ENCODE data around the gene RNF31. TPM values are rescaled to one million over a fixed set of nuclear protein-coding genes. Genes with fewer than 3 reads are reported as not detected.

RNF31 gene
- total and polyA plus RNA-seq, 7 experiments from 2014 or later: 40.9 to 151 (median 81.4) TPM

- Mint-ChIP-seq H3K27ac (peak overlapping the region in 8 of 9 donors; percentile 55 to 100 (median 87)), H3K4me3 (peak overlapping the region in 7 of 10 donors; percentile 51 to 95 (median 65)), H3K27me3 (peaks cover 0 to 4% (median 0%) of the 10 kb centered on the region in 5 donors), H3K9me3 (peaks cover 0 to 4% (median 0%) of the 10 kb centered on the region in 11 donors), H3K36me3 (peaks cover 5 to 70% (median 40%) of the 10 kb centered on the region in 5 donors), H3K4me1 (peaks cover 46 to 78% (median 69%) of the 10 kb centered on the region in 7 donors)
- Histone ChIP-seq H3K9me3 (ENCODE audit: control insufficient read depth in 2 of 3, low read length in 3 of 3) (no peaks in the 10 kb centered on the region), H3K27me3 (ENCODE audit: control insufficient read depth in 2 of 2, insufficient read depth in 2 of 2, low read length in 2 of 2) (no peaks in the 10 kb centered on the region), H3K4me3 (ENCODE audit: low read length) (no peak overlapping the region), H3K36me3 (ENCODE audit: control insufficient read depth in 2 of 3, insufficient read depth in 3 of 3, low read length in 3 of 3) (peaks cover 40 to 76% (median 40%) of the 10 kb centered on the region in 3 experiments), H3K4me1 (ENCODE audit: control insufficient read depth in 2 of 2, insufficient read depth in 2 of 2, low read length in 2 of 2) (peaks cover 34 to 45% of the 10 kb centered on the region in 2 donors), H3K27ac (ENCODE audit: low read depth, low read length) (no peak overlapping the region)
- no peak for DNase-seq
- intact Hi-C loops (cut with micrococcal nuclease): no loop called here
- ChIA-PET CTCF (interaction anchor here (0.9 kb wide), 1 partner anchor 21 kb away, joined by 4 read pairs; no protein-coding TSS in a partner anchor), POLR2A (interaction anchor here (0.6 to 1.6 kb wide), 4 partner anchors 12 to 148 kb away, joined by 3 to 4 read pairs (median 3); partner anchors contain the start of gene RNF31)
- no peak for ATAC-seq
These were observed 17.3 kb downstream of the RNF31 start for GRCh38 chr14:24164518-24164991.

GRCh38 chr14:24165785-24166184 lies 18.5 kb downstream of the RNF31 start:
- POLR2A ChIA-PET: interaction anchor here (1.1 kb wide), 1 partner anchor 14 kb away, joined by 3 read pairs; no protein-coding TSS in a partner anchor
- CTCF ChIA-PET: interaction anchor here (0.6 to 0.9 kb wide), 2 partner anchors 20 to 45 kb away, joined by 3 to 4 read pairs; no protein-coding TSS in a partner anchor
- H3K4me3 ChIP-seq (ENCODE audit: low read length): no peak overlapping the region
- H3K27ac ChIP-seq (ENCODE audit: low read depth, low read length): no peak overlapping the region
- Mint-ChIP-seq H3K36me3 (peaks cover 5 to 64% (median 46%) of the 10 kb centered on the region in 5 donors), H3K27me3 (peaks cover 0 to 4% (median 0%) of the 10 kb centered on the region in 5 donors), H3K9me3 (peaks cover 0 to 4% (median 0%) of the 10 kb centered on the region in 11 donors), H3K4me1 (peaks cover 41 to 75% (median 68%) of the 10 kb centered on the region in 7 donors), H3K4me3 (peak overlapping the region in 2 of 10 donors; percentile 18 to 52), H3K27ac (peak overlapping the region in 7 of 9 donors; percentile 20 to 100 (median 62))
- no peak for ATAC-seq
- DNase-seq: no peak
- H3K9me3 ChIP-seq (ENCODE audit: control insufficient read depth in 2 of 3, low read length in 3 of 3): no peaks in the 10 kb centered on the region
- intact Hi-C loops (cut with micrococcal nuclease): no loop called here
- peaks cover 26 to 38% of the 10 kb centered on the region in 2 donors for H3K4me1 ChIP-seq (ENCODE audit: control insufficient read depth in 2 of 2, insufficient read depth in 2 of 2, low read length in 2 of 2)
- H3K36me3 ChIP-seq (ENCODE audit: control insufficient read depth in 2 of 3, insufficient read depth in 3 of 3, low read length in 3 of 3): peaks cover 40 to 69% (median 40%) of the 10 kb centered on the region in 3 experiments
- H3K27me3 ChIP-seq (ENCODE audit: control insufficient read depth in 2 of 2, insufficient read depth in 2 of 2, low read length in 2 of 2): no peaks in the 10 kb centered on the region

DNA sequence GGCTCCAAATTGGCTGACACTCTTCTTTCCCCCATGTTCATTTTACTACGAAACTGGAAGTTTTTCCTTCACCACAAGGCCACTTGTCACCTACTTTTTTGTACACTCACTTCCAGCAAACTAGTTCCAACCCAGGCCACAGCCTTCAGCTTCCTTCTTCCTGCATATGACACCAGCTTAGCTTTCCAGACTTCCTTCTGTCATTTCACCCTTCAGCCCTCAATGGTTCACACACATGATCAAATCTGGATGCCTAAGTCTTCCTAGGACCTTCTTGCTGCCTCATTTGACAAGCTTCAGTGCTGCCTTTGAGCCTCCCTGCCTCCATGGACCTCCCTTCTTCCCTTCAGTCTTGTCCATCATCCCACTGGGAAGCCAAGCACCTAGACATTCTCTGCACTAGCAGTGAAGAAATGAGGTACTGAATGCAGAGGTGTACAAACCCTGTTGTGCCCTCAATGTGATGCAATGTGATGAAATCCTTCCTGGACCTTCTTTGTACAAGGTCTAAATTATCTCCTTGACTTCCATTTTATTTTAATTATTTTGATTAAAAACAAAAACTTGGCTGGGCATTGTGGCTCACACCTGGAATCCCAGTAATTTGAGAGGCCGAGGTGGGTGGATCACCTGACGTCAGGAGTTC lies 20.3 kb downstream of the RNF31 start:
- peaks cover 40 to 70% (median 68%) of the 10 kb centered on the region in 7 donors for H3K4me1 Mint-ChIP-seq
- ATAC-seq: no peak
- peaks cover 24 to 42% of the 10 kb centered on the region in 2 donors for H3K4me1 ChIP-seq (ENCODE audit: control insufficient read depth in 2 of 2, insufficient read depth in 2 of 2, low read length in 2 of 2)
- POLR2A ChIA-PET: interaction anchor here (1.2 kb wide), 1 partner anchor 28 kb away, joined by 3 read pairs; no protein-coding TSS in a partner anchor
- no peaks in the 10 kb centered on the region for H3K27me3 ChIP-seq (ENCODE audit: control insufficient read depth in 2 of 2, insufficient read depth in 2 of 2, low read length in 2 of 2)
- H3K4me3 ChIP-seq (ENCODE audit: low read length): no peak overlapping the region
- H3K27ac ChIP-seq (ENCODE audit: low read depth, low read length): no peak overlapping the region
- peaks cover 40 to 64% (median 40%) of the 10 kb centered on the region in 3 experiments for H3K36me3 ChIP-seq (ENCODE audit: control insufficient read depth in 2 of 3, insufficient read depth in 3 of 3, low read length in 3 of 3)
- no peaks in the 10 kb centered on the region for H3K27me3 Mint-ChIP-seq
- no peak for DNase-seq
- H3K27ac Mint-ChIP-seq: peak overlapping the region in 6 of 9 donors; percentile 3 to 62 (median 50)
- peaks cover 5 to 55% (median 34%) of the 10 kb centered on the region in 5 donors for H3K36me3 Mint-ChIP-seq
- H3K9me3 ChIP-seq (ENCODE audit: control insufficient read depth in 2 of 3, low read length in 3 of 3): no peaks in the 10 kb centered on the region
- H3K4me3 Mint-ChIP-seq: peak overlapping the region in 1 of 10 donors; percentile 23
- no peaks in the 10 kb centered on the region for H3K9me3 Mint-ChIP-seq
- CTCF ChIA-PET: no interaction called here
- intact Hi-C loops (cut with micrococcal nuclease): no loop called here

GRCh38 chr14:24171422-24172260 lies 24.3 kb downstream of the RNF31 start, which contains the start of gene REC8:
TSS of gene REC8 (plus strand) at chr14:24172080. CDS start at chr14:24172553, 473 bp downstream.
- peak; percentile 88 for ATAC-seq
- Mint-ChIP-seq H3K27me3 (no peaks in the 10 kb centered on the region), H3K27ac (peak within 1 kb of the TSS; percentile 48 to 93 (median 80)), H3K36me3 (peaks cover 0 to 38% (median 19%) of the 10 kb centered on the region in 5 donors), H3K9me3 (no peaks in the 10 kb centered on the region), H3K4me1 (peaks cover 12 to 53% (median 43%) of the 10 kb centered on the region in 7 donors), H3K4me3 (peak within 1 kb of the TSS; percentile 80 to 94 (median 88))
- Histone ChIP-seq H3K27ac (ENCODE audit: low read depth, low read length) (peak within 1 kb of the TSS; percentile 40), H3K4me1 (ENCODE audit: control insufficient read depth in 2 of 2, insufficient read depth in 2 of 2, low read length in 2 of 2) (peaks cover 0 to 13% of the 10 kb centered on the region in 2 donors), H3K27me3 (ENCODE audit: control insufficient read depth in 2 of 2, insufficient read depth in 2 of 2, low read length in 2 of 2) (no peaks in the 10 kb centered on the region), H3K9me3 (ENCODE audit: control insufficient read depth in 2 of 3, low read length in 3 of 3) (no peaks in the 10 kb centered on the region), H3K4me3 (ENCODE audit: low read length) (peak within 1 kb of the TSS; percentile 58), H3K36me3 (ENCODE audit: control insufficient read depth in 2 of 3, insufficient read depth in 3 of 3, low read length in 3 of 3) (peaks cover 6 to 32% (median 8%) of the 10 kb centered on the region in 3 experiments)
- ChIA-PET POLR2A (interaction anchor here (0.7 to 2.4 kb wide), 9 partner anchors 10 to 63 kb away, joined by 3 to 11 read pairs (median 5); partner anchors contain the start of genes EMC9, IPO4, IRF9 and TM9SF1), CTCF (interaction anchor here (0.6 to 1.6 kb wide), 2 partner anchors 9 to 63 kb away, joined by 3 to 5 read pairs; no protein-coding TSS in a partner anchor)
- intact Hi-C loops (cut with micrococcal nuclease): loop anchor here (1.0 kb wide), 3 partner anchors 10 to 24 kb away; partner anchors contain the start of genes IRF9 (in 2 of the 2), IPO4 (in 1 of the 2) and RNF31 (in 1 of the 2)
- peak in 8 of 9 donors; percentile 43 to 81 (median 76) for DNase-seq

GRCh38 chr14:24172261-24172860 lies 25.1 kb downstream of the RNF31 start:
- no peaks in the 10 kb centered on the region for H3K9me3 ChIP-seq (ENCODE audit: control insufficient read depth in 2 of 3, low read length in 3 of 3)
- peaks cover 0 to 38% (median 15%) of the 10 kb centered on the region in 5 donors for H3K36me3 Mint-ChIP-seq
- no peaks in the 10 kb centered on the region for H3K27me3 ChIP-seq (ENCODE audit: control insufficient read depth in 2 of 2, insufficient read depth in 2 of 2, low read length in 2 of 2)
- peaks cover 6 to 32% (median 10%) of the 10 kb centered on the region in 3 experiments for H3K36me3 ChIP-seq (ENCODE audit: control insufficient read depth in 2 of 3, insufficient read depth in 3 of 3, low read length in 3 of 3)
- peaks cover 11 to 52% (median 41%) of the 10 kb centered on the region in 7 donors for H3K4me1 Mint-ChIP-seq
- no peaks in the 10 kb centered on the region for H3K27me3 Mint-ChIP-seq
- no peak for DNase-seq
- H3K4me3 Mint-ChIP-seq: peak overlapping the region; percentile 39 to 94 (median 88)
- POLR2A ChIA-PET: interaction anchor here (0.7 to 2.4 kb wide), 7 partner anchors 11 to 63 kb away, joined by 3 to 11 read pairs (median 3); partner anchors contain the start of genes DCAF11, IRF9 and NRL
- H3K4me3 ChIP-seq (ENCODE audit: low read length): peak overlapping the region; percentile 58
- peak overlapping the region; percentile 28 to 93 (median 79) for H3K27ac Mint-ChIP-seq
- peaks cover 0 to 13% of the 10 kb centered on the region in 2 donors for H3K4me1 ChIP-seq (ENCODE audit: control insufficient read depth in 2 of 2, insufficient read depth in 2 of 2, low read length in 2 of 2)
- CTCF ChIA-PET: interaction anchor here (0.6 kb wide), 1 partner anchor 10 kb away, joined by 3 read pairs; no protein-coding TSS in a partner anchor
- intact Hi-C loops (cut with micrococcal nuclease): no loop called here
- no peak for ATAC-seq
- H3K27ac ChIP-seq (ENCODE audit: low read depth, low read length): peak overlapping the region; percentile 40
- no peaks in the 10 kb centered on the region for H3K9me3 Mint-ChIP-seq
